Uterus (tissue), 2 donors: ENCODE data around the gene FYN.

Experiments used
- CTCF ChIP-seq, 4 experiments: fragments of 200-600 bp in 2 of 4; fragments of 450-650 bp in 2 of 4; sonication (generic) in 2 of 4; IDR thresholded peaks; one replicate each; pipeline ENCODE4 v1.5.1; 2016 to 2019; ENCODE audit warnings: antibody characterized with exemption in 4 of 4, mild to moderate bottlenecking in 2 of 4, moderate library complexity in 1 of 4
- POLR2A ChIP-seq, 2 donors: fragments of 450-650 bp; IDR thresholded peaks; one replicate each; pipeline ENCODE4 v1.6.1; 2016; ENCODE audit warnings: antibody characterized with exemption in 2 of 2, mild to moderate bottlenecking in 1 of 2, moderate library complexity in 1 of 2

GRCh38 chr6:111849298-111849697 is 24.0 kb downstream of the FYN start:
- TF ChIP-seq POLR2A (IDR thresholded peaks at IDR 0.05) (no peak), CTCF (IDR thresholded peaks at IDR 0.05) (no peak)
